Progenitor cell of endocrine pancreas (in vitro differentiated cells): ENCODE measurements around the gene SLC27A5. TPM values are rescaled to one million over a fixed set of nuclear protein-coding genes. Genes with fewer than 3 reads are reported as not detected.
A peak's percentile ranks its signal among the peaks of the same experiment; 100 is the strongest.
"Not testable (repeated sequence)": the region's sequence is repeated elsewhere in the genome, so short reads cannot be mapped to it uniquely, and the experiment has no call there.

Experiments used
- DNase-seq: peaks from one replicate; pipeline ENCODE4 v3.0.0; 2021; ENCODE audit warnings: low spot score; ENCODE audit not compliant: unreplicated experiment
- H3K27ac Mint-ChIP-seq: 2 replicates; pipeline ENCODE4 v1.8.0; 2021; ENCODE audit warnings: mild to moderate bottlenecking, moderate library complexity, mixed read lengths
- H3K27me3 Mint-ChIP-seq: 2 replicates; pipeline ENCODE4 v1.8.0; 2021; ENCODE audit warnings: mixed read lengths
- H3K36me3 Mint-ChIP-seq: 2 replicates; pipeline ENCODE4 v1.8.0; 2022; ENCODE audit warnings: mixed read lengths; ENCODE audit not compliant: insufficient read depth
- H3K4me1 Mint-ChIP-seq: 2 replicates; pipeline ENCODE4 v1.8.0; 2021; ENCODE audit warnings: low read depth, mixed read lengths
- H3K4me3 Mint-ChIP-seq: 2 replicates; pipeline ENCODE4 v1.8.0; 2021; ENCODE audit warnings: low read depth, mild to moderate bottlenecking, moderate library complexity, mixed read lengths
- H3K9me3 Mint-ChIP-seq: 2 replicates; pipeline ENCODE4 v1.8.0; 2021; ENCODE audit warnings: low read depth, mixed read lengths
- CTCF ChIP-seq: fragments of 200-600 bp; sonication (generic); IDR thresholded peaks from one replicate; pipeline ENCODE4 v1.5.0; 2021; ENCODE audit warnings: antibody characterized with exemption, mild to moderate bottlenecking; ENCODE audit not compliant: unreplicated experiment
- total RNA-seq: library from RNA; stranded (reverse); gene quantifications from 2 replicates; pipeline ENCODE4 v1.2.1, GENCODE V29; 2021

SLC27A5 gene
- total RNA-seq, 1 donor from 2014 or later, result 9.9 TPM

- no peak overlapping the region for H3K27ac Mint-ChIP-seq
- H3K9me3 Mint-ChIP-seq, result no peaks in the 10 kb centered on the region
- H3K27me3 Mint-ChIP-seq, result no peaks in the 10 kb centered on the region
- no peak for DNase-seq
- no peak overlapping the region for H3K4me3 Mint-ChIP-seq
- no peak for TF ChIP-seq CTCF
- peaks cover 2% of the 10 kb centered on the region for H3K4me1 Mint-ChIP-seq
- H3K36me3 Mint-ChIP-seq, result no peaks in the 10 kb centered on the region
Observed at GRCh38 chr19:58491393-58491792, 20.4 kb downstream of the SLC27A5 start.

- TF ChIP-seq CTCF, result peak; percentile 15
- H3K27me3 Mint-ChIP-seq, H3K4me1 Mint-ChIP-seq, H3K27ac Mint-ChIP-seq, H3K36me3 Mint-ChIP-seq, H3K9me3 Mint-ChIP-seq, DNase-seq, H3K4me3 Mint-ChIP-seq: not testable (repeated sequence)
Observed at GRCh38 chr19:58484349-58484748, 27.4 kb downstream of the SLC27A5 start.

GRCh38 chr19:58483776-58484175 is 28.0 kb downstream of the SLC27A5 start:
- Mint-ChIP-seq H3K9me3 (no peaks in the 10 kb centered on the region), H3K4me1 (peaks cover 2% of the 10 kb centered on the region), H3K27ac (no peak overlapping the region), H3K4me3 (no peak overlapping the region), H3K27me3 (no peaks in the 10 kb centered on the region), H3K36me3 (no peaks in the 10 kb centered on the region)
- TF ChIP-seq CTCF, result no peak
- DNase-seq, result no peak

- TF ChIP-seq CTCF, result no peak
- peak overlapping the region; percentile 46 for H3K27ac Mint-ChIP-seq
- DNase-seq, result no peak
- no peaks in the 10 kb centered on the region for H3K27me3 Mint-ChIP-seq
- peaks cover 2% of the 10 kb centered on the region for H3K4me1 Mint-ChIP-seq
- no peaks in the 10 kb centered on the region for H3K9me3 Mint-ChIP-seq
- H3K4me3 Mint-ChIP-seq, result no peak overlapping the region
- H3K36me3 Mint-ChIP-seq, result no peaks in the 10 kb centered on the region
Observed at GRCh38 chr19:58482372-58482771, 29.4 kb downstream of the SLC27A5 start.

GRCh38 chr19:58480831-58481230 is 31.0 kb downstream of the SLC27A5 start:
- DNase-seq, result no peak
- Mint-ChIP-seq H3K27ac (no peak overlapping the region), H3K27me3 (no peaks in the 10 kb centered on the region), H3K4me1 (peaks cover 7% of the 10 kb centered on the region), H3K9me3 (no peaks in the 10 kb centered on the region), H3K4me3 (no peak overlapping the region), H3K36me3 (no peaks in the 10 kb centered on the region)
- no peak for TF ChIP-seq CTCF

GRCh38 chr19:58480481-58480830 is 31.3 kb downstream of the SLC27A5 start:
- TF ChIP-seq CTCF, result no peak
- Mint-ChIP-seq H3K27me3 (no peaks in the 10 kb centered on the region), H3K27ac (no peak overlapping the region), H3K4me3 (no peak overlapping the region), H3K4me1 (peaks cover 7% of the 10 kb centered on the region), H3K9me3 (no peaks in the 10 kb centered on the region), H3K36me3 (no peaks in the 10 kb centered on the region)
- DNase-seq, result no peak
